HG03354 (cell line): ENCODE results near the gene SEC14L1.

Experiments used
- ATAC-seq: cut with Tn5 transposase; IDR thresholded peaks from one replicate; pipeline ENCODE4 v1.9.1; 2021; ENCODE audit warnings: mild to moderate bottlenecking; ENCODE audit not compliant: unreplicated experiment, poor library complexity, severe bottlenecking

The SEC14L1 gene

GRCh38 chr17:77229786-77230435, 89.1 kb downstream of the SEC14L1 start:
- ATAC-seq = no peak

- no peak for ATAC-seq
Measured at GRCh38 chr17:77230436-77230830, 89.7 kb downstream of the SEC14L1 start.

GRCh38 chr17:77231076-77231871, 90.5 kb downstream of the SEC14L1 start:
- no peak for ATAC-seq

- ATAC-seq = no peak
Measured at GRCh38 chr17:77233127-77233526, 92.4 kb downstream of the SEC14L1 start.

- peak; percentile 72 for ATAC-seq
Measured at GRCh38 chr17:77233635-77234334, 93.0 kb downstream of the SEC14L1 start.

- ATAC-seq = no peak
Measured at GRCh38 chr17:77234695-77235094, 93.9 kb downstream of the SEC14L1 start.

- no peak for ATAC-seq
Measured at GRCh38 chr17:77235370-77235941, 94.7 kb downstream of the SEC14L1 start.

- ATAC-seq = no peak
Measured at GRCh38 chr17:77237232-77238008, 96.7 kb downstream of the SEC14L1 start.

GRCh38 chr17:77240976-77241375, 100.2 kb downstream of the SEC14L1 start:
- ATAC-seq = no peak

GRCh38 chr17:77242118-77242851, 101.5 kb downstream of the SEC14L1 start:
- no peak for ATAC-seq

GRCh38 chr17:77245162-77245926, 104.6 kb downstream of the SEC14L1 start:
- ATAC-seq = no peak

- ATAC-seq = peak; percentile 8
Measured at GRCh38 chr17:77246110-77247047, 105.6 kb downstream of the SEC14L1 start.

GRCh38 chr17:77247048-77247541, 106.3 kb downstream of the SEC14L1 start:
- peak; percentile 68 for ATAC-seq

GRCh38 chr17:77247609-77248008, 106.8 kb downstream of the SEC14L1 start:
- no peak for ATAC-seq

GRCh38 chr17:77248216-77249114, 107.7 kb downstream of the SEC14L1 start:
- ATAC-seq = no peak

GRCh38 chr17:77251622-77252183, 110.9 kb downstream of the SEC14L1 start:
- no peak for ATAC-seq
